Stimulated activated naive CD4-positive, alpha-beta T cell treated with Interleukin-2 at 50 U/mL for 16 hours (primary cell): ENCODE data around the gene ZNF831.

Source experiments
- DNase-seq: peaks from one replicate; lab custom pipeline; 2025; lab: John Stamatoyannopoulos, UW

Gene ZNF831

DNA sequence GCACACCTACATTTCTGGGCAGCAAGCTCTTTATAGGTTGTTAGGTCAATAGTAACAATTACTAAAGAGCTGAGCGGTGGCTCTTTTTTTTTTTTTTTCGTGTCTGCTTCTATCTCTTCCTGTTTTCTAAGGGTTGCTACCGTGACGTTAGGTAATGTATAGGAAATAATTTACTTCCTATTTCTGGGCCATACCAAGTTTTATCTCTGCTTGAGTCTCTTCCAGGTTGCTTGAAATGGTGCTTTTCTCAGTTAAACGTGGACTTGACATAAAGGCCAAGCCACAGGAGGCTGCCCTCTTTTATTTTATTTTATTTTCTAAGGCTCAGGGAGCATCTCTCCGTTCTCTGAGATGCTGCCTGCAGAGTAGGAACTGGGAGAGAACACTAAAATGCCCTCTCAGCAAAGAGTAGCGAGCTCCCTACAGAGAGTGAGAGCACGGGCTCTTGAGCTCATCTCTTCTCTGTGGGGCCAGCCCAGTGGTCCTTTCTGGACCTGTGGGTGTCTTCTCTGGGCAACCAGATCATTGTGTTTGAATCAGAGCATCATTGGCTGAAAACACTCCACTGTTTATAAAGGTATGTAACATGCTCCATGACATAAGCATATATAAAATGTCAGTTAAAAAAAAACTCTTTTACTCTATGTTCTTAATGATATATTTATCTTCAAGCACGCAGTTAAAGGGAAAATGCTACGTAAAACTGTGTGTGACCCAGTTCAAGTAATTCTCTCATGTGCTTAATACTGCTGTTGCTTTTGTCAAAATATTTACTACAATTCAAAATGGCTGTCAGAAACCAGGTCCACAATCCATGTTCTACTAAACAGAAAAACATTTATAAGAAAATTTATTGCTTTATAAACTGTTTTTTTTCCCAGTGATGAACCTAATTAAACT is at the start of gene ZNF831:
Gene ZNF831, plus strand, starts transcription at position 191 of the 900 bp plus-strand sequence. CDS start 27,199 bp downstream, outside the sequence.
- peak; percentile 26 for DNase-seq

GRCh38 chr20:59117526-59117925 is 46.1 kb upstream of the ZNF831 start:
- DNase-seq = no peak

GRCh38 chr20:59118855-59119254 is 44.8 kb upstream of the ZNF831 start:
- no peak for DNase-seq

DNA sequence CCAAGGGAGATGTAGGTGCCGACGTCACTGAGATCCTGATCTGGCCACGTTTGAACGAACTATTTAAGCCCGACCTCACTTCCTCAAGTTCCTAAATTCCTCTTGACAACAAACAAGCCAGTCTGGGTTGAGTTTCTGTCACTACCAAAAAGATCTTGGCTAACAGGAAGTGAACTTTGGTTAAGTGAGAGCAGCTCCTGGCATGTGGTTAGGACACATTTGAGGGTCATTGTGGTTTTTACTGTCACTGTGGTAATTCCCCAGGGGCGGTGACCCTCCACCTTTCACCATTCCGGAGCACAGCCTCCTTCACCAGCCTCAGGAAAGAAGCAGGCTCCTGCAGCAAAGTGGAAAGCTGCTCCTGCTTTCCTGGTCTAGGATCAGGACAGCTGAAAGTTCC is 43.1 kb upstream of the ZNF831 start:
- DNase-seq = no peak

DNA sequence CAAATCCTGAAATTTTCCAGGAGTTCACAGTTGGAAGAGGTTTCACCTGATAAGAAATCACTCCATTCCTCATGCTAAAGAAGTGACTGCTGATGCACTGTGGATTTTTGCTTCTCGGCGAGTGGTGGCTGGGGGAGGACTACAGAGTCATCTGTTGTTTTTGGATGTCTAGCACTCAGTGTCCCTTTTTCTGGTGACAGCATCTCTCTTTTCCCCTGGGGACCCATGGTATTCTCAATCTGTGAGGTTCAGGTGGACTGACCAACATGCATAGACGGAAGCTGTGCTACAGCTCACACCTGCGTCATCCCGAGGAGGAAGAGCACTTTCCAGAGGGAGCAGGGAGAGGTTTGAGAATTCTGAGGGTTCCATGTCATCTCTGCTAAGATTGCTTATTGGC is 42.7 kb upstream of the ZNF831 start:
- DNase-seq = no peak

- DNase-seq = peak; percentile 5
These were observed 41.7 kb upstream of the ZNF831 start for GRCh38 chr20:59121714-59122565.

DNA sequence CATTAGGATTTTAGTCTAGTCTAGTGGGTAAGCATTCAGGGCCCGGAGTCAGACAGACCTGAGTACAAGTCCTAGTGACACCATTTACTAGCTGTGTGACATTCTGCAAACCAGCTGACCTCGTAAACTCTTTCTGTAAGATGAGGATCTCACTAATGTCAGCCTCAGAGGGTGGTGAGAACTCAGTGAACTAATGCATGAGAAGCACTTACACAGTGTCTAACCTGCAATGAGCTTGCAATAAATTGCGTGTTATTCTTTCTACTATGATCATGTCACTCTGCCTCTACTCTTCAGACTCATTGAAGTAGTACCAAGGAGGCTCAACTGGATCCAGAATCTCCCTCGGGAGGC is 41.1 kb upstream of the ZNF831 start:
- DNase-seq = no peak

GRCh38 chr20:59123011-59123677 is 40.5 kb upstream of the ZNF831 start:
- peak; percentile 45 for DNase-seq

GRCh38 chr20:59123678-59124255 is 39.9 kb upstream of the ZNF831 start:
- DNase-seq = no peak

GRCh38 chr20:59124296-59125029 is 39.2 kb upstream of the ZNF831 start:
- no peak for DNase-seq

DNA sequence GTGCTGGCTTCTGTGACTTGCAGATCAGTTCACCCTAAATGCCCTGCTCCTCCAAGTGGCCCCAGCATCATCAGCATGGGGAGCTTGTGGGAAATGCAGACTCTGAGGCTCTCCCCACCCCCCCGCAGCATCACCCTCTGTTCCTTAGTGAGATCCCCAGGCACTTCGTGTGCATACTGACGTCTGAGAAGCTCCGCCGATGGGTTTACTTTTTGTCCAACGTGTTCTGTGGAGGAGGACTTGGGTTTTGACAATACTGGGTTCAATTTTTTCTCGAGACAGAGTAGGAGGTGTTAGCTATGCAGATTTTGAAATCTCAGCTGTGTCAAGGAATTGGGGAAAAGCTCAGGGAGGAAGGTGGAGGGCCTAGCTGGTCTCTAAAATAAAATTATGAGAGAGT is 38.3 kb upstream of the ZNF831 start:
- no peak for DNase-seq

- no peak for DNase-seq
These were observed 37.8 kb upstream of the ZNF831 start for GRCh38 chr20:59125836-59126235.

DNA sequence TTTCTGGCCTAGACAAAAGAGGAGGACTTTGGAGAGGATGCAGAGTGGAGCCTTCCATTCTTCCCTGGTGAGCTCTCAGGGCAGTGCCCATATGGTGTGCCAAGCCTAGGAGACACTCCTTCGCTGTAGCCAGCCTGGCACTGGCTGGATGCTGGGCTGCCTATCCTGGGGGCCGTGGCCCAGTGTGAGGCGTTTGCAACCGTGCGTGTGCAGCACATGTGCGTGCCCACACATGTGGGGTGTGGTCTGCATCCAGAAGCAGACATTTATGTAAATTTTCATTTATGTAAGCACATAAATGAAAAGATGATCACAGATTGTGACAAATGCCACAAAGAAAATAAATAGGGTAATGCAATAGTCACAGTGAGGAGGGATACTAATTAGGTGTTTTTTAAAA is 35.8 kb upstream of the ZNF831 start:
- DNase-seq = no peak

GRCh38 chr20:59131551-59132285 is 31.9 kb upstream of the ZNF831 start:
- no peak for DNase-seq

GRCh38 chr20:59134182-59134581 is 29.4 kb upstream of the ZNF831 start:
- no peak for DNase-seq

DNA sequence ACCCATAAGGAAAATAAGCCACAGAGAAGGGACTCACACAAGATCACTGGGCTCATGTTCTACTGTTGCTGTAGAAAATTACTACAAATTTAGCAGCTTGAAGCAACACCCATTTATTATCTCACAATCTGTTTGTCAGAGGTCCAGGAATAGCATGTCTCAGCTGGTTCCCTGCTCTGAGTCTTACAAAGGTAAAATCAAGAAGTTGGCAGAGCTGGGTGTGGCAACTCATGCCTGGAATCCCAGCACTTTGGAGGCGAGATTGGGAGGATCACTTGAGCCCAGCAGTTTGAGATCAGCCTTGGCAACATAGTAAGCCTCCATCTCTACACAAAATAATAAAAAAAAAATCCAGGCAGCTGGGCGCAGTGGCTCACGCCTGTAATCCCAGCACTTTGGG is 28.5 kb upstream of the ZNF831 start:
- no peak for DNase-seq

GRCh38 chr20:59136027-59136426 is 27.6 kb upstream of the ZNF831 start:
- DNase-seq = no peak

DNA sequence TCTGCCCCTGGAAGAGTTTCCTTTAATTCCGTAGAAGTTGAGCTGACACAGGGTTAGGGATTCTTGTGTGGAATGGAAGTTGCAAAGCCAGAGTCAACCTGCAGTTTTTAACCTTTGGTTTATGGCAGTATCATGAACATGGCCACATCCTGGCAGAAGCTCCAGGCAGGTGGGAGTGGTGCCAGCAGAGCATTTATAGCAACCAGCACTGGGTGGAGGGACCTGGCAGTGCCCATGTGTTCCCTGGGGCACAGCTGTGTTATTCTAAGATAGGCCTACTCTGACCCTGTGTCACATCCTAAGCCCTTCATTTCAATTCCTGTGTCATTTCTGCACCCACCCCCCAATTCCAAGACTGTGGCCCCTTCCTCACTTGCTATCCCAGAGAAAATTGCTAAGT is 26.1 kb upstream of the ZNF831 start:
- no peak for DNase-seq

DNA sequence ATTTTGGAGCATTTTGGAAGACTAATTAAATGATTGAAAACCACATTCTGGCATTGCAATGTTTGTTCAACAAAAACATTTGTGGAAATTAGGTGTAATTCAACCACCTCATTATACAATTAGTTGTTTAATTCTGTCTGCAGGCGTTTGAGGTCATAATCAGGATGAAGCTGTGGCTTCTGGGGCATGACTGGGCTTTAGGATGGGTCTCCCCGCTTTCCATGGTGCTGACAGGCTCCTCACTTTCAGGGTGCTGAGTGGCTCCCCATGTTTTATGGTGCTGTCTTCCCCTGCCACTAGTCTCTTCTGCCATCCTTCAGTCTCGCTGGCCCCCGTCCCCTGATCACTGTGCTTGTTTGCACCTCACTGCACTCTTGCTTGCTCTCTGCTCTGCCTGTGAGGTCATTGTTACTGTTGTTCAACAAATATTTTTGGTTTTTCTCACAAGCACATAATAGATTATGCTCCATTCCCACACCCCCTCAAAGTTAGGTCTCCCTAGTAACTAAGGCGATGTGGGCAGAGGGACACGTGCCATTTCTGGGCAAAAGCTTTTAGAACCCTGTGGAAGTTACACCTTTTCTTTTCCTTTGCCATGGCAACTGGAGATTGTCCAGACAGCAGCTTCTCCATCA is 25.4 kb upstream of the ZNF831 start:
- no peak for DNase-seq

GRCh38 chr20:59139998-59140397 is 23.6 kb upstream of the ZNF831 start:
- DNase-seq = no peak
